ENCODE results near the gene TNIK.

Gene TNIK

DNA sequence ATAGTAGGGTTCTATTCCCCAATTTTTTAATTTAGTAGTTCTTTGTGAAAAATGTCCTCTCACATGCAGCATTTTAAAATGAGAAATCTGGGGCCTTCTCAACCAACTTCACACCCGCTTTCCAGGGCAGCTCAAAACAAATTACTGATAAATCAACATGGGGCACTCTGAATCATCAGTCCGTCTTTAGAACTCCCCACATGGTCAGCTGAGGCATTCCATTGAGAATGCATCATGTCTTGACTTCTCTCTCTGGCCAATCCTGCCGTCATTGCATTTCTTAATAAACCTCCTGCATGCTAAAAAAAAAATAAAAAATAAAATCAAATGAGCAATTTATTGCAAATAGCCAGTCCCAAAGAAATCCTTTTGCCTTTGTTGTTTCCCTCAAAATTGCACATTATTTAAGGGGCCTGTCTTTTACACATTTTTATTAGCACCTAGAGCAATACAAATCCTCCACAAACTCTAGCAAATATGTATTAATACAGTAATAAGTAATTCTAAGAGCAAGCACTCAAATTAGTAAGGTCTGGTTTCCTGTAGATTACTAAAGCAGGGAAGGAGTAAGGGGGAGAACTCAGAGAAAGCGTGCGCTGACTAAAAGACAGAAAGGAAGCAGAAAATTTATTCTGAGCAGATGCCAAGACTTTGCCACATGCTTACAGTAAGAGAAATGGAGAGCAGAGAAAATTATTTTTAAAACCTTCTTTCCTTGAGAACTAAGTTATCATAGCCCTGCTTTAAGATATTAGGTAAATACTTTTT is 175.7 kb downstream of the TNIK start:
- Histone ChIP-seq H3K9me3 (ENCODE audit: control insufficient read depth, insufficient read depth, low read length) (no peaks in the 10 kb centered on the region), H3K4me1 (ENCODE audit: insufficient read depth, low read length) (peaks cover 17% of the 10 kb centered on the region), H3K36me3 (ENCODE audit: insufficient read depth, low read length) (no peaks in the 10 kb centered on the region), H3K9ac (ENCODE audit: low read depth, low read length) (no peak overlapping the region)

DNA sequence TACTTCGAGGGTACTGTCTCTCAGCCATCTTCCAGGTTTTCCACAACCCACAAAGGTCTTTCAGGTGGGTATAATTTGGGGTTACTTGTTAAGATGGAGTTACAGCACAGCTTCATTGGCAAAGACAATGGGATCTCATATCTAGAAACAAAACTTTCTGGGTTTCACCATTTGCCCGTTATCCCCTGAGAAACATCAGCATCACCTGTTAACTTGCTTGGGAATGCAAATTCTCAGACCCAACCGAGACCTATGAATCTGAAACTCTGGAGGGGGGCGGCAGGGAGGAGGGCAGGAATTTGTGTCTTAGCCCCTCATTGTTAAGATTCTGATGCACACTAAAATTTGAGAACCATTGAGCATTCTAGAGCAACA is 176.4 kb downstream of the TNIK start:
- no peak overlapping the region for H3K9ac ChIP-seq (ENCODE audit: low read depth, low read length)
- H3K4me1 ChIP-seq (ENCODE audit: insufficient read depth, low read length): peaks cover 17% of the 10 kb centered on the region
- H3K9me3 ChIP-seq (ENCODE audit: control insufficient read depth, insufficient read depth, low read length): no peaks in the 10 kb centered on the region
- no peaks in the 10 kb centered on the region for H3K36me3 ChIP-seq (ENCODE audit: insufficient read depth, low read length)

DNA sequence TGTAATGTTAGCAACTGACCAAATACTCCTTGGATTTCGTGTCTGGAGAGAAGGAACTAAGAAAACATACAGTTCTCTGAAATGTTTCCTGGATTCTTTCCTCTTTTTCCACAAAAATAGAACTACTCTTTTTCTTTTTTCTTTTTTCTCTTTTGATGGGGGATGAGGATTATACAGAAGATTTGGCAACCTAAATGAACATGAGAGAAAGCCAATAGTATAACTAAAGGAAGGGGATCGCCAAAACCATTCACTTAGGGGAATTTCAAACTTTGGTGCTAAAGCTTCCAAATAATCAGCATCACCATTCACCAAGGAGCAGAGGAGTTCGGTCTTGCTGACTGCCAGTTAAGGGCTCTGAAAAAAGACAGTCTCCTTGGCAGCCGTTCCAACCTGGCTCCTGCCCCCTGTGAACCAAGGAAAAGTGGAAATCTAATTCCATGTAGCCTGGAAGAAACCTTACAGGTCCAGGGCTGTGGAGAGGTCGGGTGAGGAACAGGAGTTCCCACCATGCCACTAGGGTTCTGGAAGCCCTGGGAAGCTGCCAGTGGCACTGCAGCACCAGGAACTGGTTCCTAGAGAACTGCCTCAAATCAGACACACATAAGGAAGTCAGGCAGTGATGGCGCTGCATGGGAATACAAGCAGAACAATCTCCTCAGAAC is 176.9 kb downstream of the TNIK start:
- Histone ChIP-seq H3K4me1 (ENCODE audit: insufficient read depth, low read length) (peaks cover 17% of the 10 kb centered on the region), H3K9ac (ENCODE audit: low read depth, low read length) (no peak overlapping the region)

DNA sequence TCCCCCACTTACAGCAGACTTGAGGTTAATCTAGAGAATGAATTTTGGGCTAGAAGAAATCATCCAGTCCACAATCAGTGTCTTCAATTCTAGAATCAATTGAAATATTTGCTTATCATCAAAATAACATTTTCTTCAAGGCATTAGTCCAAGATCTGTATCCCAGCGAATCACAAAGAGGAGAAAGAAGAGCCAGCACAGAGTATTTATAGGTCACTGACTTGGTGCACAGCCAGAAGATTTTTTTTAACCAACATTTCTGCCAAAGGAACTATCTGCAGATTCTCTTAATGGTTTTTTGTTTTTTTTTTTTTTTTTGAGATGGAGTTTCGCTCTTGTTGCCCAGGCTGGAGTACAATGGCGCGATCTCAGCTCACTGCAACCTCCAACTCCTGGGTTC is 178.2 kb downstream of the TNIK start:
- Histone ChIP-seq H3K4me1 (ENCODE audit: insufficient read depth, low read length) (peaks cover 17% of the 10 kb centered on the region), H3K9ac (ENCODE audit: low read depth, low read length) (no peak overlapping the region), H3K36me3 (ENCODE audit: insufficient read depth, low read length) (no peaks in the 10 kb centered on the region), H3K9me3 (ENCODE audit: control insufficient read depth, insufficient read depth, low read length) (no peaks in the 10 kb centered on the region)

More for the DNA sequence above, 176.9 kb downstream of the TNIK start:
- H3K9me3 ChIP-seq (ENCODE audit: control insufficient read depth, insufficient read depth, low read length): no peaks in the 10 kb centered on the region
- H3K36me3 ChIP-seq (ENCODE audit: insufficient read depth, low read length): no peaks in the 10 kb centered on the region

DNA sequence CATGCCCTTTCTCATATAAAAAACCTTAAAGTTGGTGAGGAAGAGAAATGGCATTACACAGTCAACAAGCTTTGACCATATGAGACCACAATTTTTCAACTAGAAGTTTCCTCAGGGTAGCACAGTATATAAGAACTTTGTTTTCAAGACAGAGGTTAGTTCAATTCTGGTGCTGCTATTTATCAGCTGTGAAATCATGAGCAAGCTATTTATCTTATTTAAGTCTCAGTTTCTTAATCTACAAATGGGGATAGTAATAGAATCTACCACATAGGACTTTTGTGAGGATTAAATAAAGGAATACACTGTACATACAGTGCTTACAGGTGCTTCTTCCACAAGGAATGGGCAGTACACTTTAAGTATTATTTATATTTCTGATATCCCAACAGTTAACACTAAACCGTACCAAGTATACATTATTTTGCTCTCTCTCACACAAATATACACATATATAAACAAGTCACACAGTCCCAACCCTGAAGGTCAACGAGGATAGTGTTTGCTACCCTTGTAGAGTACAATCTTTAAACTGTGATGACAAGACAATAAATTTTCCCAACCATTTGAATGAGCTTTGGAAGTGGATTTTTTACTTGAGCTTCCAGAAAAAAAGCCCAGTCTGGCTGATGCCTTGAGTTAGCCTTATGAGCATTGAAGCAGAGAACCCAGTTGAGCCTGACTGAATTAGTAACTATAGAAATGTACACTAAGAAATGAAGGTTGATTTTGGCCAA is 178.8 kb downstream of the TNIK start:
- Histone ChIP-seq H3K9me3 (ENCODE audit: control insufficient read depth, insufficient read depth, low read length) (no peaks in the 10 kb centered on the region), H3K9ac (ENCODE audit: low read depth, low read length) (no peak overlapping the region), H3K4me1 (ENCODE audit: insufficient read depth, low read length) (peaks cover 17% of the 10 kb centered on the region), H3K36me3 (ENCODE audit: insufficient read depth, low read length) (no peaks in the 10 kb centered on the region)

DNA sequence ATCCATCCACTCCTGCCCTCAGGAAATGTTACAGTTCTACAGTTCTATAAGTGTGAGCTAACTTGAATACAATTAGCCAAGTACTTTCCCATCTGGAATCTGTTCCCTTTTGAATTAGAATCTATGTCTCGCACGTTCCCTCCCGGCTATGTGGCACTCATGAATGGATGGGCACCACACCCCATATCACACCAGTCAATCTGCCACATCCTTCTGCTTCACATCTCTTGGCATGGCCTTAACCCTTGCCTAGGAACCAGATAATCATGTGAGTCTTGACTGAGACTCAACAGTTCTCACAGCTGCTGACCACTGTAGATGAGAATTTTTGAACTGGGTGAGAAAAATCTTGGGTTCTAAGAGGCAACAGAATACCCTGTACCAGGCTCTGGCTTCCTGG is 180.2 kb downstream of the TNIK start:
- H3K4me1 ChIP-seq (ENCODE audit: insufficient read depth, low read length): peaks cover 17% of the 10 kb centered on the region
- H3K9me3 ChIP-seq (ENCODE audit: control insufficient read depth, insufficient read depth, low read length): no peaks in the 10 kb centered on the region
- H3K9ac ChIP-seq (ENCODE audit: low read depth, low read length): no peak overlapping the region
- no peaks in the 10 kb centered on the region for H3K36me3 ChIP-seq (ENCODE audit: insufficient read depth, low read length)

DNA sequence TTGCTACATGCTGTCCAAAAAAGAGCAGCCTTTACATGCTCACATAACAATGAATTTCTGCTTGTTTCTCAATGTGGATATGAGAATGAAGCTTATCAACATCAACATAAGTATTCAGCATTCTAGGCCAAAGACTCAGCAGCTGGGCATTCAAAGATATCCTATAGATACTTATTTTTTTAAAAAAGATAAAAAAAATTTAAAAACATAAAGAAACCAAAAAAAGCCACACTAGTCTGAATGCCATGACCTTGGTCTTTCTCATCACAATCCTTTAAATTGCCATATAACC is 182.0 kb downstream of the TNIK start:
- peaks cover 8% of the 10 kb centered on the region; the same call in 1 of the 2 replicates for H3K4me1 ChIP-seq (ENCODE audit: insufficient read depth, low read length)
- no peaks in the 10 kb centered on the region for H3K36me3 ChIP-seq (ENCODE audit: insufficient read depth, low read length)
- H3K9ac ChIP-seq (ENCODE audit: low read depth, low read length): no peak overlapping the region
- no peaks in the 10 kb centered on the region for H3K9me3 ChIP-seq (ENCODE audit: control insufficient read depth, insufficient read depth, low read length)

DNA sequence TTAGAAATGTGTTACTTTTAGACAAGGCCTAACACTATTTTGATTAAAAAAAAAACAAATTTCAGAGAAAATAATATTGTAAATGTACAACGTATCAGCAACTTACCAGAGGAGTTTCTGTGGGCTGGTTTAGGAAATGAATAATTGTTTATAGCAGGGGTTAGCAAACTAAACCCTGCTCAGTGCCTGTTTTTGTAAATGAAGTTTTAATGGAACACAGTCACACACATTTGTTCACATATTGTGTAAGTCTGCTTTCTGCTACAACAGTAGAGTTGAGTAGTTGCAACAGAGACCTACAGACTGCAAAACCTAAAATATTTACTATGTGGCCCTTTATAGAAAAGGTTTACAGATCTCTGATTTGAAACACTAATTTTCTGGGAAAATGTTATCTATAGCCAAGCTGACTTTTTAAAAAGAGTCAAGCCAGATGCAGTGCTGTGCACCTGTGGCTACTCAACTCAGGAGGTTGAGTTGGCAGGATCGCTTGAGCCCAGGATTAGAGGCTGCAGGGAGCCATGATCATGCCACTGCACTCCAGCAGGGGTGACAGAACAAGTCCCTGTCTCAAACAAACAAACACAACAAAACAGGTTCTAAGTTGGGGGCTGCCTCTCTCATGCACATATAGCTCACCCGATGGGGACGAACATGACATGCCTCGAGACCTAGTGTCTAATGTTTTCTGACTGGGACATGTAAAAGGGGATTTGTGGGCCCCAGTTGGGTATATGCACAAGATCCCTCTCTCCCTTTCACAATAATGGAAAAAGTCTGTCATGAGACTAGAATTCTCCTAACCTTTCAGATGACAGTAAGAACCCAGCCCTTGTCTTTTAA is 182.5 kb downstream of the TNIK start:
- H3K36me3 ChIP-seq (ENCODE audit: insufficient read depth, low read length): no peaks in the 10 kb centered on the region
- peaks cover 7% of the 10 kb centered on the region; the same call in 1 of the 2 replicates for H3K4me1 ChIP-seq (ENCODE audit: insufficient read depth, low read length)
- H3K9ac ChIP-seq (ENCODE audit: low read depth, low read length): no peak overlapping the region
- no peaks in the 10 kb centered on the region for H3K9me3 ChIP-seq (ENCODE audit: control insufficient read depth, insufficient read depth, low read length)

DNA sequence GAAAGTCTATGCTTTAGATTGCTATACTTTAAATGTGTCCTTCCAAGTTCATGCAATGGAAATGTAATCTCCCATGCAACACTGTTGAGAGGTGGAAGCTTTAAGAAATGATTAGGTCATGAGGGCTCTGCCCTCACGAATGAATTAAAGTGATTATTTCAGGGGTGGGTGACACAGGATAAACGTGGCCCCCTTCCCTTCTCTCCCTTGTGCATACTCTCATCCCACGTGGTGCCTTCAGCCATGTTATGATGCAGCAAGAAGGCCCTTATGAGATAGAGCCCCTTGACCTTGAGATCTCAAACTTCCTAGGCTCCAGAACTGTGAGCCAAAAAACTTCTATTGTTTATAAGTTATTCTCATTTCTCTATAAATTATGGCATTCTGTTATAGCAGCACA is 183.3 kb downstream of the TNIK start:
- no peak overlapping the region for H3K9ac ChIP-seq (ENCODE audit: low read depth, low read length)
- H3K9me3 ChIP-seq (ENCODE audit: control insufficient read depth, insufficient read depth, low read length): no peaks in the 10 kb centered on the region
- H3K36me3 ChIP-seq (ENCODE audit: insufficient read depth, low read length): no peaks in the 10 kb centered on the region
- peaks cover 7% of the 10 kb centered on the region; the same call in 1 of the 2 replicates for H3K4me1 ChIP-seq (ENCODE audit: insufficient read depth, low read length)

DNA sequence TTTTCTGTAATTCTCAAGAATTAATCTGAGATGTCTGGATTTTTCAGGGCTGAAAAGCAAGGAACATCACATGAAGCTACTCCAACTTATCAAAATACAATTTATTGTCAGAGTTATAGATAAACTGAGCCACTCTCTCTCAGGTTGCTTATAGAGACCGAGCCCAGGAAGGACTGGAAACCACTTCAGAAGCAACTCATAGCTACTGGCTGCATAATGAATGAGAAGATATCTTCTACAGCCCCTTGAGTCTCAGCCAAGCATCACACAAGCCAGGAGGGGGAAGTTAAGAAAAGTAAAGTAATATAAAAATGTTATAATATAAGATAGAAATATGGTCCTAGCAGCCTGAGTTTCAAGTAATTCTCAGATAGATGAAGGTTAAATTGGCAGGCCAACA is 186.0 kb downstream of the TNIK start:
- Histone ChIP-seq H3K36me3 (ENCODE audit: insufficient read depth, low read length) (no peaks in the 10 kb centered on the region), H3K9me3 (ENCODE audit: control insufficient read depth, insufficient read depth, low read length) (no peaks in the 10 kb centered on the region), H3K4me1 (ENCODE audit: insufficient read depth, low read length) (peaks cover 7% of the 10 kb centered on the region; the same call in 1 of the 2 replicates), H3K9ac (ENCODE audit: low read depth, low read length) (no peak overlapping the region)

DNA sequence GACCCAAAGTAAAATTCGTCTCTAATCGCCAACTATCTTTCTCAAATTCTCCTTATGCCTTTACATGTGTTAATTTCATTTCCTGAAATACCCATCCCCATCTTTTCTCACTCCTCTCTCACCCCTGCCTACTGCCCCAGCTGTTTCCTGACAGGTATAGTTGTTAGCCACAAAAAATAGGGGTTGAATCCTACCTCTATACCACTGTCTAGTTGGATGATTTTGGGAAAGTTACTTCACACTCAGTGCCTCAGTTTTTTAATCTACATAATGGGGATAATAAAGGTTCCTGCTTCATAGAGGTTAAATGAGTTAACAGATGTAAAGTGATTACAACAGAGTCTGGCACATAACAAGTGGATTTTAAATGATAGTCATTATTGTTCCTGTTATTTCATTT is 189.7 kb downstream of the TNIK start:
- no peaks in the 10 kb centered on the region for H3K36me3 ChIP-seq (ENCODE audit: insufficient read depth, low read length)
- no peak overlapping the region for H3K9ac ChIP-seq (ENCODE audit: low read depth, low read length)
- peaks cover 8% of the 10 kb centered on the region; the same call in 1 of the 2 replicates for H3K4me1 ChIP-seq (ENCODE audit: insufficient read depth, low read length)
- no peaks in the 10 kb centered on the region for H3K9me3 ChIP-seq (ENCODE audit: control insufficient read depth, insufficient read depth, low read length)

DNA sequence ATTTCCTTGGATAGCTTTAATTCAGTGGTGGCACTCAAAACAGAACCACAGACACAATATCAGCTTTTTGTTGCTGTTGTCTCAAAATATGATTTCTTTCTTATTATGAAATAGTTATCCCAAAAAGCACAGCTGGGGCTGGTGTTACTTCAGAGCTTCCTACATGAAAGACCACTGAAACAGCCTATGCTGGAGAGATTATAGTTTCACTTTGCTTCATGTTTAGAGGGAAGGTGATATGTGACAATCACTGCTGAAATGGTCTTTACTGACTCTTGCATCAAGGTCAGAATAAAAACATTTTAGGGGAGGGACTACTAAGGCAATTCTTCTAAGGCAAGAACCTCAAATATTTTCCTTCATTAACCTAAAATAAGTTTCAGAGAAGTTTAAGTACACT is 190.7 kb downstream of the TNIK start:
- H3K9ac ChIP-seq (ENCODE audit: low read depth, low read length): no peak overlapping the region
- peaks cover 11% of the 10 kb centered on the region; the same call in 1 of the 2 replicates for H3K4me1 ChIP-seq (ENCODE audit: insufficient read depth, low read length)
- no peaks in the 10 kb centered on the region for H3K9me3 ChIP-seq (ENCODE audit: control insufficient read depth, insufficient read depth, low read length)
- H3K36me3 ChIP-seq (ENCODE audit: insufficient read depth, low read length): no peaks in the 10 kb centered on the region

DNA sequence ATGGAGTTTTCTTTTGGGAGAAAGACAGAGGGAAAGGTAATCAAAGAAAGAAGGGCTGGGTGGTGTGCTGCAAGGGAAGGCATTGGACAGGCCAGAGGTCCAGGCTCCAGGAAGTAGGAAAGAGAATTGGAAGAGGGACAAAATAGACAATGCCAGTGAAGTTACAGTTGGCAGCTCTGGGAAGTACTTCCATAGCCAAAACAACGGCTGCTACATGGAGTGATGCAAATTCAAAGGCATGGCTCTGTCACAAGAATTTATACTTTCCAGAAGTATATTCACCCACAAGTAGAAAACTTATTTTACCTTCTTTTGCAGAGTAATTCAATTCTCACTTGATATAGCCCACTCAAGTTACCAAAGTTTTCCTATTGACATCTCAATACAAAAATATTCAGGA is 191.5 kb downstream of the TNIK start:
- H3K36me3 ChIP-seq (ENCODE audit: insufficient read depth, low read length): no peaks in the 10 kb centered on the region
- peaks cover 5% of the 10 kb centered on the region; the same call in 1 of the 2 replicates for H3K4me1 ChIP-seq (ENCODE audit: insufficient read depth, low read length)
- no peak overlapping the region for H3K9ac ChIP-seq (ENCODE audit: low read depth, low read length)
- H3K9me3 ChIP-seq (ENCODE audit: control insufficient read depth, insufficient read depth, low read length): no peaks in the 10 kb centered on the region

DNA sequence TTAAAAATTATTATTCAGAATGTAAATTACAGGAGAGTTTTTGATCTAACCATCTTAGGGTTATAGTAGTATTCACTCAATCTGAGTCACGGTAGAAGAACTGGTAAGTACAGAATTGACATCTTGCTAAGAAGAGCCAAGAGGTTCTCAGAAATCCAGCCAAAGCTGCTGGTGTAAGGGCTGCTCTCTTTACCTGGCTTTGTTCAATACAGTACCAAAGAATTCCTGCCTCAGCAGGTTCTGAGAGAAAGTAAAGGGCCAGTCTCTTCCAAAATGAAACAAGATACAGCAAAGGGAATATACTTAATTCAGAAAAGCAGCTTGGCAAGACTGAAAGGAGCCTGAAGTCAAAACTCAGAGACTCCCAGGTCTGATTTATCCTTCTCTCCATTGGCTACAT is 193.1 kb downstream of the TNIK start:
- Histone ChIP-seq H3K9ac (ENCODE audit: low read depth, low read length) (no peak overlapping the region), H3K36me3 (ENCODE audit: insufficient read depth, low read length) (no peaks in the 10 kb centered on the region), H3K4me1 (ENCODE audit: insufficient read depth, low read length) (peaks cover 4% of the 10 kb centered on the region; the same call in 1 of the 2 replicates), H3K9me3 (ENCODE audit: control insufficient read depth, insufficient read depth, low read length) (no peaks in the 10 kb centered on the region)
